H1 (cell line): ENCODE data around the gene WDR49. TPM values are rescaled to one million over a fixed set of nuclear protein-coding genes. Genes with fewer than 3 reads are reported as not detected.

Experiments
- CHD7 ChIP-seq: fragments of 300-600 bp; sonication (generic); IDR thresholded peaks from 2 replicates; pipeline ENCODE4 v1.7.1; 2012; ENCODE audit warnings: low read length, moderate library complexity, mild to moderate bottlenecking, inconsistent platforms; ENCODE audit not compliant: insufficient replicate concordance
- CREB1 ChIP-seq: IDR thresholded peaks from 2 replicates; pipeline ENCODE4 v1.6.1; 2012; ENCODE audit warnings: inconsistent platforms
- EP300 ChIP-seq, 2 experiments: IDR thresholded peaks; 1 replicate in 1 of 2; 2 replicates in 1 of 2; pipeline ENCODE4 v1.6.1; 2011 to 2012; ENCODE audit warnings: low read depth in 2 of 2, low read length in 2 of 2, mild to moderate bottlenecking in 2 of 2, borderline replicate concordance in 1 of 2, inconsistent platforms in 1 of 2, moderate library complexity in 1 of 2
- EZH2 ChIP-seq: fragments of 200-600 bp; sonication (generic); IDR thresholded peaks from 2 replicates; pipeline ENCODE4 v1.7.1; 2012; ENCODE audit warnings: low read depth, mild to moderate bottlenecking, moderate library complexity, low read length, inconsistent platforms; ENCODE audit not compliant: severe bottlenecking
- KDM1A ChIP-seq: fragments of 200-600, 300-600 bp; sonication (generic); IDR thresholded peaks from 2 replicates; pipeline ENCODE4 v1.7.1; 2016; ENCODE audit warnings: mild to moderate bottlenecking, low read length, borderline replicate concordance
- KDM4A ChIP-seq: IDR thresholded peaks from one replicate; pipeline ENCODE4 v1.7.1; 2012; ENCODE audit warnings: low read depth, mild to moderate bottlenecking, moderate library complexity, low read length, inconsistent platforms; ENCODE audit not compliant: severe bottlenecking
- POLR2A ChIP-seq, 2 experiments: IDR thresholded peaks; 1 replicate in 1 of 2; 2 replicates in 1 of 2; pipeline ENCODE4 v1.6.1; 2011; ENCODE audit warnings: low read depth in 2 of 2, low read length in 2 of 2, mild to moderate bottlenecking in 2 of 2; ENCODE audit errors: control extremely low read depth in 1 of 2
- POLR2AphosphoS5 ChIP-seq: IDR thresholded peaks from 2 replicates; pipeline ENCODE4 v1.6.1; 2011; ENCODE audit warnings: low read depth, low read length
- POU5F1 ChIP-seq: IDR thresholded peaks from 2 replicates; pipeline ENCODE4 v1.6.1; 2011; ENCODE audit warnings: low read depth, mild to moderate bottlenecking, low read length, moderate library complexity
- RAD21 ChIP-seq, 2 experiments: IDR thresholded peaks in 1 of 2; conservative IDR thresholded peaks in 1 of 2; 2 replicates each; pipeline ENCODE4 v1.6.1; 2011; ENCODE audit warnings: low read depth in 2 of 2, low read length in 2 of 2, improper control_type of control experiment in 1 of 2, inconsistent platforms in 1 of 2, mild to moderate bottlenecking in 1 of 2, moderate library complexity in 1 of 2
- TAF1 ChIP-seq: IDR thresholded peaks from 2 replicates; pipeline ENCODE4 v1.6.1; 2011; ENCODE audit warnings: mild to moderate bottlenecking, low read depth, low read length
- TAF7 ChIP-seq: optimal IDR thresholded peaks from 2 replicates; pipeline ENCODE3; 2011; ENCODE audit warnings: low read depth, mild to moderate bottlenecking, inconsistent platforms, low read length, moderate library complexity, borderline replicate concordance
- polyA plus RNA-seq, 7 experiments: library from polyadenylated mRNA; depleted of rRNA in 3 of 7; stranded (reverse) in 5 of 7; unstranded in 2 of 7; fragments of >200 nt in 5 of 7; fragments of 200-250 nt in 2 of 7; gene quantifications; 1 replicate in 5 of 7; 2 replicates in 1 of 7; 4 replicates in 1 of 7; pipeline versions ENCODE4 v1.2.1 to v1.2.3, GENCODE V29; 2011 to 2013; ENCODE audit warnings: missing spikeins in 2 of 7, mixed read lengths in 2 of 7
- total RNA-seq: library from RNA; stranded (reverse); fragmentation: NEBNext Ultra II Directional; extraction: Animal tissue kit (Norgen Biotek cat#: 25700); gene quantifications from 2 replicates; pipeline ENCODE4 v1.2.1, GENCODE V29; 2021

The WDR49 gene
- total and polyA plus RNA-seq, 2 of the 8 experiments (the other 6 are each of a cell fraction or from before 2014, with no cell fraction given) = 0.50 to 1.7 TPM

GRCh38 chr3:167602041-167602440 lies 51.7 kb downstream of the WDR49 start (continued):
- TF ChIP-seq CHD7 (peak; percentile 23), EP300 (IDR thresholded peaks at IDR 0.05; ENCODE audit: borderline replicate concordance in 1 of 2, low read depth in 2 of 2, low read length in 2 of 2) (peak in 1 of 2 experiments; percentile 25; a peak in 1 of 3 replicates), KDM4A (no peak), EZH2 (no peak), CREB1 (no peak), KDM1A (no peak), TAF1 (no peak), RAD21 (IDR thresholded peaks at IDR 0.05 in 1 of 2, conservative IDR thresholded peaks at IDR 0.05 in 1 of 2; ENCODE audit: low read depth in 2 of 2, low read length in 2 of 2) (no peak), POU5F1 (peak; percentile 47; the same call in 1 of the 2 replicates), POLR2A (IDR thresholded peaks at IDR 0.05; ENCODE audit: control extremely low read depth in 1 of 2, low read depth in 2 of 2, low read length in 2 of 2) (no peak), POLR2AphosphoS5 (no peak), TAF7 (no peak)
